Measurements from ENCODE around the gene SPA17.

SPA17 gene

GRCh38 chr11:124739479-124740276, 66.0 kb downstream of the SPA17 start, which contains the start of gene NRGN:
Gene NRGN, plus strand, starts transcription at chr11:124739942. Its CDS starts 143 bp downstream, at chr11:124740085.
- no peak for TF ChIP-seq CTCF (conservative IDR thresholded peaks at IDR 0.05; ENCODE audit: low read length)
- peak within 1 kb of the TSS; percentile 55 for H3K4me3 ChIP-seq (ENCODE audit: low read length)
- peak; percentile 76 for DNase-seq (ENCODE audit: low read depth)

- DNase-seq (ENCODE audit: low read depth): no peak
- H3K4me3 ChIP-seq (ENCODE audit: low read length): peak overlapping the region; percentile 52
- peak; percentile 35 for TF ChIP-seq CTCF (conservative IDR thresholded peaks at IDR 0.05; ENCODE audit: low read length)
Observed at GRCh38 chr11:124740277-124740882, 66.7 kb downstream of the SPA17 start.

DNA sequence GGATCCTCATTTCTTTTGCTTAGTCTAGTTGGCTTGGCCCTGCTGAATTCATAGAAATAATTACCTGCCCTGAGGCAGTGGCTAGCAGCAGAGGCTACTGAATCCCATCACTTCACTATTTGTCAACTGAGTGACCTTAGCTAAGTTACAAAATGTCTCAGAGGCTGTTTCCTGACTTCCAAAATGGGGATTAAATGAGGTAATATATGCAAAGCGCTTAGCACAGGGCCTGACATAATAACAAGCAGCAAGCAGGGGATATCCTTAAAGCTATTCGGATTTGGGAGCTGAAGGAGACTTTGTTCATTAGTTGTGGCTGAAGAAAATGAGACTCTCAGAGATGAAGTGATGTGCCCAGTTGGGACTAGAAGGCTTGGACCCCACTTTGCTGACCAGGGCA, 68.9 kb downstream of the SPA17 start:
- H3K4me3 ChIP-seq (ENCODE audit: low read length): no peak overlapping the region
- TF ChIP-seq CTCF (conservative IDR thresholded peaks at IDR 0.05; ENCODE audit: low read length): no peak
- no peak for DNase-seq (ENCODE audit: low read depth)

GRCh38 chr11:124743050-124743449, 69.3 kb downstream of the SPA17 start:
- no peak for DNase-seq (ENCODE audit: low read depth)
- H3K4me3 ChIP-seq (ENCODE audit: low read length): no peak overlapping the region
- no peak for TF ChIP-seq CTCF (conservative IDR thresholded peaks at IDR 0.05; ENCODE audit: low read length)

GRCh38 chr11:124745270-124745834, 71.6 kb downstream of the SPA17 start:
- no peak for DNase-seq (ENCODE audit: low read depth)
- TF ChIP-seq CTCF (conservative IDR thresholded peaks at IDR 0.05; ENCODE audit: low read length): no peak
- no peak overlapping the region for H3K4me3 ChIP-seq (ENCODE audit: low read length)

DNA sequence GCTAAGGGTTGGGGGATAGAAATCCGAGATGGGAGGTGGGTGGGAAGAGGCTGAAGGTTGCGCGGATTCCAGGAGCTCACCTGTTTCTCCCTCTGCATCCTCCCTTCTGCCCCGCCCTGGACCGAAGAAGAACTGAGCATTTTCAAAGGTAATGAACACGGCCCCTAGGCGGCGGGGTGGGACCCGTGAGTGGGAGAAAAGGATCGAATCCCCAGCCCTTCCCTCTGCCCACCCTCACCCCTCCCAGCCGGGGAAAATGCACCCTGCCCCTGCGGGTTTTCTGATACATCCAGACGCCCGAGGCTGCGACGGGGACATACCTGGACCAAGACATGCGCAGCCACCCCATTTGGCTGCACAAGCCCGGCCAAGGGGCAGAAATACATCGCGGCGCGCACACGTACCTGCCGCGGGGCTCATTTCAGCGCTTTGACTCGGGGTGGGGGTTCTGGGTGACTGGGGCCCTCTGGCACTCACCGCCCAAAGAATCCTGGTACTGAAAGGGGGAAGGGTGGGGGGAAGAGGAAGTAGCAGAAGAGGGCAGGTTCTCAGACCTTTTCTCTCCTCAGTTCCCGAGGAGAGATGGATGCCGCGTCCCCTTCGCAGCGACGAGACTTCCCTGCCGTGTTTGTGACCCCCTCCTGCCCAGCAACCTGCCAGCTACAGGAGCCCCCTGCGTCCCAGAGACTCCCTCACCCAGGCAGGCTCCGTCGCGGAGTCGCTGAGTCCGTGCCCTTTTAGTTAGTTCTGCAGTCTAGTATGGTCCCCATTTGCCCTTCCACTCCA, 72.3 kb downstream of the SPA17 start:
- TF ChIP-seq CTCF (conservative IDR thresholded peaks at IDR 0.05; ENCODE audit: low read length): peak; percentile 24
- no peak for DNase-seq (ENCODE audit: low read depth)
- peak overlapping the region; percentile 81 for H3K4me3 ChIP-seq (ENCODE audit: low read length)
